ENCODE data around the gene CACTIN. TPM values are rescaled to one million over a fixed set of nuclear protein-coding genes. Genes with fewer than 3 reads are reported as not detected.
A peak's percentile ranks its signal among the peaks of the same experiment; 100 is the strongest.
"Not testable (repeated sequence)": the region's sequence is repeated elsewhere in the genome, so short reads cannot be mapped to it uniquely, and the experiment has no call there.

The CACTIN gene
- total RNA-seq, 1 donor from 2014 or later, result 12.8 TPM

DNA sequence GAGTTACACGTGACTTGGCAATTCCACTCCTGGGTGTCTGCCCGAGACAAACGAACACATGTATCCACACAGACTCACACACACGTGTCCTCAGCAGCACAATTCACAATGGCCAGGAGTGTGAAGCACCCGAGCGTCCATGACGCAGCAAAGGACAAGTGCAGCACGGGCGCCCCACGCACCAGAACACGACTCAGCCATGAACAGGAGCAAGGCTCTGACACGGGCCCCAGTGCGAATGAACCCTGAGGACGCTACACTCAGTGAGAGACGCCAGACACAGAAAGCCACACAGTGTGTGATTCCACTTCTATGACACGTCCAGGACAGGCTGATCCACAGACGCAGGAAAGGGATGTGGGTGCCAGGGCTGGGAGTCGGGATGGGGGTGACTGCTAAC lies 37.2 kb upstream of the CACTIN start:
- no peak for DNase-seq

- no peak for DNase-seq
These were observed 35.0 kb upstream of the CACTIN start for GRCh38 chr19:3661284-3662238.

GRCh38 chr19:3660493-3661219 lies 34.1 kb upstream of the CACTIN start:
- DNase-seq, result no peak

- no peak for DNase-seq
These were observed 33.1 kb upstream of the CACTIN start for GRCh38 chr19:3659746-3660112.

- no peak for DNase-seq
These were observed 32.5 kb upstream of the CACTIN start for GRCh38 chr19:3658870-3659745.

- DNase-seq, result no peak
These were observed 31.6 kb upstream of the CACTIN start for GRCh38 chr19:3658004-3658869.

DNA sequence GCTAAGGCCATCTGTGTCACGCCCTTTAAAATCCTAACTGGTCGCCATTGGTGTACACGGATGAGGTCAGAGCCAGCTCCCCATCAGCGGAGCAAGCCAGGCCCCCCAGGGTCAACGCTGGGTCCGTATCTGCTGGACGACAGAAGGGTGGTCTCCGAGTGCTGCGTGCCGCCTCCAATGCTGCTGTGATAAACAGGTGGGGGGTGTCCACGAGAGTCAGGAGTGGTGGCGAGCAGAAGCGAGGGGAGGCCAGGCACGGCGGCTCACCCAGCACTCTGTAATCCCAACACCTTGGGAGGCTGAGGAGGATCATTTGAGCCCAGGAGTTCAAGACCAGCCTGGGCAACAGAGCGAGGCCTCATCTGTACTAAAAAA lies 30.8 kb upstream of the CACTIN start:
- DNase-seq, result no peak

DNA sequence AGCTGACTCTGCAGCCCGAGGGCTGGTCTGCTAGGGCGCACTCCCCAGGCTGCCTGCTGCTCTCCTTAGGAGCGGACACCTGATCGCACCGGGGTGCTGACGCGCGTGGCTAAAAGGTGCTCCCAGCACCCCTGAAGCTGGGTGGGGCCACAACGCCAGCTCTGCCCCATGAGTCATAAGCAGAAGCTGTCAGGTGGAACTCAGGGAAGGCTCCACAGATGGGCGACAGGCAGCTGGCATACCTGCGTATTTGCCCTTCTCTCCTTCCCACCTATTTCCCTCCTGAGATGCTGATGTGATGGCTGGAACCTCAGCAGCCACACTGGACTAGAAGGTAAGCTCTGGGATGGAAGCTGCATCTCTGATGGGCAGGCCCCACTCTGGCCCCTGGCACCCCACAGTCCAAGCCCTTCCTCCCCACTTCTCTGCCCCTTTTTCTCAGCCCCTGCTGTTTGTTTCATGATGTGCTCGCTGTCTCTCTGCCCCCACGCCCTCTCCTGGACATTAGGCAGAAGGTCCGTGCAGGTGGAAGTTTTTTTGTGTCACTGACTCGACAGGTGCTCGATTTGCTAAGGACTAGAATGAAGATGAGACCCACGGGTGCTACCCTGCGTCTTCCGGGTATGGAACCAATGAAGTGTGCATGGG lies 30.3 kb upstream of the CACTIN start:
- DNase-seq, result no peak

GRCh38 chr19:3656073-3656746 lies 29.6 kb upstream of the CACTIN start:
- DNase-seq, result no peak

GRCh38 chr19:3655402-3656072 lies 28.9 kb upstream of the CACTIN start:
- DNase-seq, result peak; percentile 65

DNA sequence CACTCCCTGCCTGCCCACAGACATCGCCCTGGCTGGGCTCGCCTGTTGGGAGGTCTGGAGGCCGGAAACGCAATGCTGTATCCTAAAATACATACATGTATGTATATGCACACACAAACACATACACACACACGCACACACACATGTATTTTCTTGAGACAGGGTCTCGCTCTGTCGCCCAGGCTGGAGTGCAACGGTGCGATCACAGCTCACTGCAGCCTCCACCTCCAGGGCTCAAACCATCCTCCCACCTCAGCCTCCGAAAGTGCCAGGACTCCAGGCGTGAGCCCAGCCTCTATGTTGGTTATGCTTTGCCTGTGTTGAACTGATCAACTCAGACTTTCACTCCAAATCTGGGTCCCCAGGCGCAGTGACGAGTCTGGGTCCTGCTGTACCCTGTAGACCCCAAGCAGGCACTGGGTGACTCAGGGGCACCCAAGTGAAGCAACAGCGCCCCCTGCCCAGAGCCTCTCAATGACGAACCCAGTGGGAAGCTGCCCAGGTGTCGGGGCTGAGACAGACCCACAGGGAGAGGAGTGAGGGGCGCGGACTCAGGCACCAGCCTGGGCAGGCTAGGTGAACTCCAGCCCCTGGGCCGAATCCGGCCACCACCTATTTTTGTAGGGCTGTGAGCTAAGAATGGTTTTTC lies 27.4 kb upstream of the CACTIN start:
- no peak for DNase-seq

DNA sequence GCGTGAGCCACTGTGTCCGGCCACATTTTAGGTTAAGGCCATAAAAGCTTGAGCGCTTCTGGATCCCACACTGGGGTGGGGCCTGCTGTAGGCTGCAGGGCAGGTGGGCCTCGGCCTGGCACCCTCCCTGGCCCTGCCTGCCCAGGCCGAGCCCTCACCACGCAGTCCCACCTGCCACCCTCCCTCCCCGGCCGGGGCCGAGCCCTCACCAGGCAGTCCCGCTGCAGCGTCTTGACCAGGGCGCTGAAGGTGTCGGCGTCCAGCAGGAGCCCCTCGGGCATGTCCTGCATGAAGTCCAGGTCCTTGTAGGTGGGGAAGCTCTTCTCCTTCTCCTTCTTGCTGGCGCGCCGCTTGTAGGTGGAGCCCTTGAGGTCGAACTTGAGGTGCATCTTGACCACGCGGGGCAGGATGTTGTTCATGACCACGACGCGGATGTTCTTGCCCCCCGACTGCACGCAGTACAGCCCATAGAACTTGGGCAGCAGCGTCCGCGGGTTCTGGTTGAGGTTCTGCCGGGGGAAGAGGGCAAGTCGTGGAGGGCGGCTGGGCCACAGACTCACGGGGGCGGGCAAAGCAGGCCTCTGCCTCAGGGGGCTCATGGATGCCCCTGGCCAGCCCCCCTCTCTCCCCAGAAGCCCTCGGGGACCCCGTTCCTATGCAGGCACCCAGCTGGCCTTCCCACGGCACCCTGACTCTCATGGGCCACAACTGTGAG lies 26.6 kb upstream of the CACTIN start:
- DNase-seq, result no peak

DNA sequence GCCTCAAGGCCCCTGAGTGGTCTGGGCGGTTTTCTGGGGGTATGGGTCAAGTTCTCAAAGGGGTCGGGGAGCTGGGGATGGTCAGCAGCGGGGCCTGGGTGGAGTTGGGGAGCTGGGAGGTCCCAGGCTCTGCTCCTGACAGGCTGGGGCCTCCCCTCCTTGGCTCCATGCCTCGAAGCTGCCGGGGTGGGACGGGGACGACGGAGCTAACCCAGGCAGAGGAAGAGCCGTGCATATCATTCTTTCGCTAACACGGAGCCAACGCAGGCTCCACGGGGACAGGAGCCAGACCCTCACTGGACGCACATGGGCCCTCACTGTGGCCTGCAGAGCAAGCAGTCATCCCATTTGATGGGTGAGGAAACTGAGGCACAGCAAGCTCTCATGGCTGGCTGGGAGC lies 25.8 kb upstream of the CACTIN start:
- no peak for DNase-seq

DNA sequence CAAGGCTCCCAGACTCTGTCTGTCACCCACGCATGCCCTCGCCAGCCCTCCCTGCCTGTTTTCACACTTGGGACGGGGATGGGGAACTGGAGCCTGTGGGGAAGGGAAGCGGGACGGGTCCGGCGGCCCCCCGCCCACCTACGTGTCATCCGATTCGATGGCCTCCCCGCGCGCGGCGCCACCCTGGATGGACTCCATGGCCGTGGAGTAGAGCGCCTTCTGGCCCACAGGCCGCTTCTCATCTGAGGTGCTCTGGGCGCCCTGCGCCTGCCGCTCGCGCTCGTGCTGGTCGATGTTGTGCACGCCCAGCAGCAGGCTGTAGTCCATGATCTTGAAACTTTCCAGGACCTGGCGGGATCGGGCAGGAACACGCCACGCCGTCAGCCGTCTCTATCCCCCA lies 25.1 kb upstream of the CACTIN start:
- no peak for DNase-seq

DNA sequence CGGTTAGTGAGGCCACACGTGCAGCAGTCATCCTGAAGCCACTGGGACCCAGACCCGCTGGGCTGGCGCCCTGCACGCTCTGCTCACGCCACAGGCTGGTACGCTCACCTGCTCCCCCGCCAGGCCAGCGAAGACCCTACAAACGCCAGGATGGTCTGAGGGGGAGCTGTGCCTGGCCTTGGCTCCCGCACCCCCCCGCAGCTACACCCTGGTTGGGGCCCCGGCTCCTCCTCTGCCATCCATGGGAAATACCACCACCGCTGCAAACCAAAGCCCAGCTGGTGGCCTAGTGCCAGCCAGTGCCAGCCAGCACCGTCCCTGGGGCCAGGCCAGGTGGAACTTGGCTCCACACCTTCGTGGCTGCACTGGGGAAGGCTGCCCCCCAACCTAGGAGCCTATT lies 23.3 kb upstream of the CACTIN start:
- DNase-seq, result no peak

DNA sequence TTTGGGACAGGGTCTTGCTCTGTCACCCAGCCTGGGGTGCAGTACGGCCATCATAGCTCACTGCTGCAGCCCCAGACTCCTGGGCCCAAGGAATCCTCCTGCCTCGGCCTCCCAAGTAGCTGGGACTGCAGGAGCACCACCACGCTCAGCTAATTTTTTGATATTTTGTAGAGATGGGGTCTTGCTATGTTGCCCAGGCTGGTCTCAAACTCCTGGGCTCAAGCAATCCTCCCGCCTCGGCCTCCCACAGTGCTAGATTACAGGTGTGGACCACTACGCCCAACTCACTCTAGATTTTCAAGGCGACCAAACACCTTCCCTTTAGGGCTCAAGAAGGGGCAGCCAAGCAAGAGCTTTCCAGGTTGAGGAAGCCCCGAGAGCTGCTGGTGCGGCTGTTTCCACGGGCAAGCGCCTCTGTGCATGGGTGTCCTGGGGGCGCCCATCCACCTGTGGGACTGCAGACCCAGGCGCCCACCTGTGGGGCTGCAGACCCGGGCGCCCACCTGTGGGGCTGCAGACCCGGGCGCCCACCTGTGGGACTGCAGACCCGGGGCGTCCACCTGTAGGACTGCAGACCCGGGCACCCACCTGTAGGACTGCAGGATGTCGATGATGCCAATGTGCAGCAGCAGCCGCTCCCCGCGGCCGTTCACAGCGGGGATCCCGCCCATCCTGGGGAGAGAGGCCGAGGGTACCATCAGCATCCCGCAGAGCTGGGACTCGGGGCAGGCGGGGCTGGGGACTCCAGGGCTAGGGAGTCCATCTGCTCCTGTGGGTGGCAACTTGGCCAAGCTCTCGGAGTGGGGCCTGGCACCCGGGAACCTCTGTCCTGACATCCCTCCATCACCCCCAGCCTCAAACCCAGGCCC lies 21.7 kb upstream of the CACTIN start:
- DNase-seq, result no peak

- not testable (repeated sequence) for DNase-seq
These were observed 20.5 kb upstream of the CACTIN start for GRCh38 chr19:3647102-3647501.
